ENCODE measurements around the gene MYOM1. TPM values are rescaled to one million over a fixed set of nuclear protein-coding genes. Genes with fewer than 3 reads are reported as not detected.

Gene MYOM1
- total and polyA plus RNA-seq, 7 donors: 3.3 to 37.7 (median 17.3) TPM

- no peak overlapping the region for H3K4me3 ChIP-seq
- H3K36me3 ChIP-seq: peaks cover 0 to 13% (median 2%) of the 10 kb centered on the region in 4 donors
- TF ChIP-seq EP300 (IDR thresholded peaks at IDR 0.05) (no peak), CTCF (IDR thresholded peaks at IDR 0.05) (no peak), POLR2AphosphoS5 (IDR thresholded peaks at IDR 0.05) (no peak), POLR2A (IDR thresholded peaks at IDR 0.05) (no peak)
- H3K4me1 ChIP-seq: no peaks in the 10 kb centered on the region
- 85 to 92% methylated on average over 1 of the region's 1 CpG for WGBS, 2 donors
- H3K27me3 ChIP-seq: no peaks in the 10 kb centered on the region
- peak overlapping the region; percentile 33 to 54 (median 50) for H3K27ac ChIP-seq
- intact Hi-C loops (cut with DNase I): no loop called here
- H3K9me3 ChIP-seq: no peaks in the 10 kb centered on the region
- no peak for DNase-seq
Observed at GRCh38 chr18:3156325-3156640, 63.5 kb downstream of the MYOM1 start.

- H3K4me3 ChIP-seq: no peak overlapping the region
- H3K27ac ChIP-seq: no peak overlapping the region
- H3K27me3 ChIP-seq: no peaks in the 10 kb centered on the region
- H3K4me1 ChIP-seq: no peaks in the 10 kb centered on the region
- TF ChIP-seq EP300 (IDR thresholded peaks at IDR 0.05) (no peak), POLR2AphosphoS5 (IDR thresholded peaks at IDR 0.05) (no peak)
- 93 to 95% methylated on average over 2 of the region's 2 CpGs for WGBS, 2 donors
- H3K9me3 ChIP-seq: no peaks in the 10 kb centered on the region
- intact Hi-C loops (cut with DNase I): loop anchor here (5.0 kb wide), 1 partner anchor 222 kb away; no protein-coding TSS in a partner anchor
- no peaks in the 10 kb centered on the region for H3K36me3 ChIP-seq
- DNase-seq: no peak
Observed at GRCh38 chr18:3154214-3154613, 65.6 kb downstream of the MYOM1 start.

GRCh38 chr18:3153107-3153704, 66.6 kb downstream of the MYOM1 start:
- intact Hi-C loops (cut with DNase I): loop anchor here (5.0 kb wide), 1 partner anchor 221 kb away; no protein-coding TSS in a partner anchor
- peaks cover 0 to 1% (median 0%) of the 10 kb centered on the region in 4 donors for H3K36me3 ChIP-seq
- H3K27me3 ChIP-seq: no peaks in the 10 kb centered on the region
- no peaks in the 10 kb centered on the region for H3K9me3 ChIP-seq
- DNase-seq: no peak
- peak overlapping the region in 1 of 4 donors; percentile 27 for H3K27ac ChIP-seq
- no peak for TF ChIP-seq CTCF (IDR thresholded peaks at IDR 0.05)
- TF ChIP-seq EP300 (IDR thresholded peaks at IDR 0.05): no peak
- no peak for TF ChIP-seq POLR2A (IDR thresholded peaks at IDR 0.05)
- TF ChIP-seq POLR2AphosphoS5 (IDR thresholded peaks at IDR 0.05): no peak
- no peaks in the 10 kb centered on the region for H3K4me1 ChIP-seq
- whole genome bisulfite sequencing, 2 donors: 83 to 85% methylated on average over 8 of the region's 8 CpGs
- H3K4me3 ChIP-seq: no peak overlapping the region

GRCh38 chr18:3152294-3152693, 67.5 kb downstream of the MYOM1 start:
- Histone ChIP-seq H3K4me1 (no peaks in the 10 kb centered on the region), H3K27me3 (no peaks in the 10 kb centered on the region), H3K27ac (no peak overlapping the region), H3K4me3 (no peak overlapping the region), H3K36me3 (peaks cover 0 to 5% (median 0%) of the 10 kb centered on the region in 4 donors), H3K9me3 (no peaks in the 10 kb centered on the region)
- DNase-seq: no peak
- intact Hi-C loops (cut with DNase I): loop anchor here (5.0 kb wide), 1 partner anchor 220 kb away; no protein-coding TSS in a partner anchor
- TF ChIP-seq CTCF (IDR thresholded peaks at IDR 0.05) (no peak), POLR2A (IDR thresholded peaks at IDR 0.05) (no peak), POLR2AphosphoS5 (IDR thresholded peaks at IDR 0.05) (no peak), EP300 (IDR thresholded peaks at IDR 0.05) (no peak)
- WGBS, 2 donors: 31 to 96% methylated on average over 1 of the region's 1 CpG

GRCh38 chr18:3151399-3152264, 68.1 kb downstream of the MYOM1 start:
- Histone ChIP-seq H3K36me3 (peaks cover 0 to 5% (median 0%) of the 10 kb centered on the region in 4 donors), H3K27ac (no peak overlapping the region), H3K4me3 (no peak overlapping the region), H3K9me3 (no peaks in the 10 kb centered on the region), H3K4me1 (no peaks in the 10 kb centered on the region), H3K27me3 (no peaks in the 10 kb centered on the region)
- intact Hi-C loops (cut with DNase I): loop anchor here (2.0 to 5.0 kb wide), 2 partner anchors 95 to 219 kb away; partner anchors contain the start of gene MYL12A
- no peak for DNase-seq
- TF ChIP-seq CTCF (IDR thresholded peaks at IDR 0.05) (peak in 3 of 4 experiments; percentile 51 to 79 (median 54)), POLR2AphosphoS5 (IDR thresholded peaks at IDR 0.05) (no peak)
- WGBS, 2 donors: 18 to 51% methylated on average over 18 of the region's 18 CpGs

Data from sigmoid colon (tissue), 7 donors.